WTC11 (cell line): ENCODE measurements around the gene ILK. TPM values are rescaled to one million over a fixed set of nuclear protein-coding genes. Genes with fewer than 3 reads are reported as not detected.

Source experiments
- ATF2 ChIP-seq: sonication (generic); formaldehyde crosslinking; IDR thresholded peaks from 2 replicates; pipeline ENCODE4 v1.8.1; 2022; ENCODE audit warnings: low read depth, missing genetic modification reagents, borderline replicate concordance
- CBFB ChIP-seq: sonication (generic); formaldehyde crosslinking; IDR thresholded peaks from 2 replicates; pipeline ENCODE4 v1.8.1; 2022; ENCODE audit warnings: mild to moderate bottlenecking, low read depth, missing genetic modification reagents
- CDX4 ChIP-seq: fragments of 250-450 bp; sonication (Bioruptor Pico); IDR thresholded peaks from 2 replicates; pipeline ENCODE4 v1.9.0; 2021; ENCODE audit warnings: moderate library complexity, mild to moderate bottlenecking, inconsistent platforms, borderline replicate concordance
- CREM ChIP-seq: sonication (generic); formaldehyde crosslinking; IDR thresholded peaks from 2 replicates; pipeline ENCODE4 v1.8.1; 2022; ENCODE audit warnings: mild to moderate bottlenecking, missing genetic modification reagents, moderate library complexity
- E2F5 ChIP-seq: sonication (generic); formaldehyde crosslinking; IDR thresholded peaks from 2 replicates; pipeline ENCODE4 v1.8.1; 2022; ENCODE audit warnings: mild to moderate bottlenecking, moderate library complexity, missing genetic modification reagents
- EMX1 ChIP-seq: fragments of 250-450 bp; sonication (Bioruptor Pico); IDR thresholded peaks from 2 replicates; pipeline ENCODE4 v1.8.0; 2021; ENCODE audit warnings: mild to moderate bottlenecking
- ESRRA ChIP-seq: sonication (generic); formaldehyde crosslinking; IDR thresholded peaks from 2 replicates; pipeline ENCODE4 v1.8.1; 2022; ENCODE audit warnings: mild to moderate bottlenecking, missing genetic modification reagents, borderline replicate concordance
- IRF2 ChIP-seq: sonication (generic); formaldehyde crosslinking; IDR thresholded peaks from 2 replicates; pipeline ENCODE4 v1.8.0; 2022; ENCODE audit warnings: low read depth, missing genetic modification reagents, borderline replicate concordance
- JUN ChIP-seq: sonication (generic); formaldehyde crosslinking; IDR thresholded peaks from 2 replicates; pipeline ENCODE4 v1.8.0; 2023; ENCODE audit warnings: mild to moderate bottlenecking, missing genetic modification reagents
- KAT7 ChIP-seq: sonication (generic); formaldehyde crosslinking; IDR thresholded peaks from 2 replicates; pipeline ENCODE4 v1.8.1; 2023; ENCODE audit warnings: missing genetic modification reagents, mild to moderate bottlenecking, borderline replicate concordance
- MLX ChIP-seq: sonication (generic); formaldehyde crosslinking; IDR thresholded peaks from 2 replicates; pipeline ENCODE4 v1.8.1; 2023; ENCODE audit warnings: mild to moderate bottlenecking, missing genetic modification reagents, moderate library complexity
- MXD4 ChIP-seq: fragments of 250-450 bp; sonication (Bioruptor Pico); IDR thresholded peaks from 2 replicates; pipeline ENCODE4 v1.8.0; 2021; ENCODE audit warnings: mild to moderate bottlenecking, moderate library complexity, borderline replicate concordance
- OVOL2 ChIP-seq: fragments of 250-450 bp; sonication (Bioruptor Pico); IDR thresholded peaks from 2 replicates; pipeline ENCODE4 v1.9.0; 2021; ENCODE audit warnings: mild to moderate bottlenecking, borderline replicate concordance
- PRRX2 ChIP-seq: fragments of 250-450 bp; sonication (Bioruptor Pico); IDR thresholded peaks from 2 replicates; pipeline ENCODE4 v1.8.0; 2021; ENCODE audit warnings: mild to moderate bottlenecking
- SP1 ChIP-seq: sonication (generic); formaldehyde crosslinking; conservative IDR thresholded peaks from 2 replicates; pipeline ENCODE4 v1.8.1; 2022; ENCODE audit warnings: missing genetic modification reagents
- USF1 ChIP-seq: sonication (generic); formaldehyde crosslinking; IDR thresholded peaks from 2 replicates; pipeline ENCODE4 v1.8.0; 2022; ENCODE audit warnings: mild to moderate bottlenecking, missing genetic modification reagents
- ZNF396 ChIP-seq: fragments of 250-450 bp; sonication (Bioruptor Pico); IDR thresholded peaks from 2 replicates; pipeline ENCODE4 v1.8.0; 2021; ENCODE audit warnings: mild to moderate bottlenecking, moderate library complexity, borderline replicate concordance
- ZNF416 ChIP-seq: fragments of 250-450 bp; sonication (Bioruptor Pico); IDR thresholded peaks from 2 replicates; pipeline ENCODE4 v1.9.0; 2021; ENCODE audit warnings: mild to moderate bottlenecking, inconsistent platforms
- ZNF423 ChIP-seq: fragments of 250-450 bp; sonication (Bioruptor Pico); IDR thresholded peaks from 2 replicates; pipeline ENCODE4 v2.1.2; 2022; ENCODE audit warnings: mild to moderate bottlenecking, moderate library complexity
- total RNA-seq: library from RNA; stranded (reverse); gene quantifications from 3 replicates; pipeline ENCODE4 v1.2.3, GENCODE V29; 2021
- TF ChIP-seq, protein P1 (sequence below): sonication (generic); formaldehyde crosslinking; IDR thresholded peaks from 2 replicates; pipeline ENCODE4 v1.8.0; 2022; ENCODE audit warnings: mild to moderate bottlenecking, missing genetic modification reagents
- TF ChIP-seq, protein P2 (sequence below): sonication (generic); formaldehyde crosslinking; conservative IDR thresholded peaks from 2 replicates; pipeline ENCODE4 v1.8.1; 2022; ENCODE audit warnings: mild to moderate bottlenecking, missing genetic modification reagents
- TF ChIP-seq, protein P3 (sequence below): fragments of 200-600 bp; IDR thresholded peaks from 2 replicates; pipeline ENCODE4 v1.8.0; 2022; ENCODE audit warnings: antibody characterized with exemption
- TF ChIP-seq, protein P4 (sequence below): fragments of 250-450 bp; sonication (Bioruptor Pico); IDR thresholded peaks from 2 replicates; pipeline ENCODE4 v1.9.0; 2021; ENCODE audit warnings: mild to moderate bottlenecking, borderline replicate concordance

The ILK gene
- total RNA-seq, 1 experiment from 2014 or later = 97.7 TPM

DNA sequence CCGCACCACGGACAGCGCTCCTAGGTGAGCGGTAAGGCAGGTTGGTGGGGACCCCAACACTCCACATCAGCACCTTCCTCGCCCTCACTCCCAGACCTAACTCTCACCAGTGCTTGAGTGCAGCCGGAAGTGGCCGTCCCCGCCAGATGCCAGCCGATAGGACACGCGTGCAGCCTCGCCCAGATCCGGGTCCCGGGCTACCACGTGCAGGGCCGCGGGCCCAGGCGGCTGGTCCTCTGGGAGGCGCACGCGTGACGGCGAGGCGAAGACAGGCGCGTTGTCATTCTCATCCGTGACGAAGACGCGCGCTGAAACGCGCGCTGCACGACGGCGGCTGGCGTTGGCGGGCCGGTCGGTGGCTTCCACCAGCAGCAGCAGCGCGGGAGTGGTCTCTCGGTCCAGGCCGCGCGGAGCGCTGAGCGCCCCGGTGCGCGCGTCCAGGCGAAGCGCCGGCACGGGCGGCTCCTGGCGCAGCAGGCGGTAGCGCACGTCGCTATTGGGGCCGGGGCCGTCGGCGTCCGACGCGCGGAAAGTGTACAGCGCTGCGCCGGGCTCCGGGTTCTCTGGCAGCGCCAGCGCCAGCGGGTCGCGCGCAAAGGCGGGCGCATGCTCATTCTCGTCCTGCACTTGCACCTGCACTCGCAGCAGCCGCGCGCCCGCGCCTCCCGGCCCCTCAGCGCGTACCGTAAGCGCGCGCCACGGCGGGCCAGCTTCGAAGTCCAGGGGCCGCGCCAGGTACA is 26.5 kb downstream of the ILK start (continued):
- TF ChIP-seq E2F5 (CRISPR knock-in tag) (peak; percentile 74), ZNF396 (CRISPR knock-in tag) (no peak), ZNF423 (CRISPR knock-in tag) (no peak), OVOL2 (no peak), ESRRA (CRISPR knock-in tag) (peak; percentile 97; the same call in 1 of the 2 replicates), SP1 (CRISPR knock-in tag) (0 out of 2 replicates have a peak, but pooled peaks have one; percentile 42), CDX4 (CRISPR knock-in tag) (no peak), JUN (peak; percentile 95; the same call in 1 of the 2 replicates), EMX1 (CRISPR knock-in tag) (no peak), CBFB (CRISPR knock-in tag) (0 out of 2 replicates have a peak, but pooled peaks have one; percentile 23), USF1 (CRISPR knock-in tag) (peak; percentile 78), MLX (CRISPR knock-in tag) (peak; percentile 88; the same call in 1 of the 2 replicates), KAT7 (CRISPR knock-in tag) (no peak; the same call in 1 of the 2 replicates), ZNF416 (CRISPR knock-in tag) (no peak), CREM (peak; percentile 85), ATF2 (peak; percentile 76; the same call in 1 of the 2 replicates), PRRX2 (CRISPR knock-in tag) (no peak), MXD4 (CRISPR knock-in tag) (no peak), IRF2 (CRISPR knock-in tag) (peak; percentile 45; the same call in 1 of the 2 replicates)
- TF ChIP-seq, protein P1, sequence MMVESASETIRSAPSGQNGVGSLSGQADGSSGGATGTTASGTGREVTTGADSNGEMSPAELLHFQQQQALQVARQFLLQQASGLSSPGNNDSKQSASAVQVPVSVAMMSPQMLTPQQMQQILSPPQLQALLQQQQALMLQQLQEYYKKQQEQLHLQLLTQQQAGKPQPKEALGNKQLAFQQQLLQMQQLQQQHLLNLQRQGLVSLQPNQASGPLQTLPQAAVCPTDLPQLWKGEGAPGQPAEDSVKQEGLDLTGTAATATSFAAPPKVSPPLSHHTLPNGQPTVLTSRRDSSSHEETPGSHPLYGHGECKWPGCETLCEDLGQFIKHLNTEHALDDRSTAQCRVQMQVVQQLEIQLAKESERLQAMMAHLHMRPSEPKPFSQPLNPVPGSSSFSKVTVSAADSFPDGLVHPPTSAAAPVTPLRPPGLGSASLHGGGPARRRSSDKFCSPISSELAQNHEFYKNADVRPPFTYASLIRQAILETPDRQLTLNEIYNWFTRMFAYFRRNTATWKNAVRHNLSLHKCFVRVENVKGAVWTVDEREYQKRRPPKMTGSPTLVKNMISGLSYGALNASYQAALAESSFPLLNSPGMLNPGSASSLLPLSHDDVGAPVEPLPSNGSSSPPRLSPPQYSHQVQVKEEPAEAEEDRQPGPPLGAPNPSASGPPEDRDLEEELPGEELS (CRISPR knock-in tag) = peak; percentile 94
- TF ChIP-seq, protein P2, sequence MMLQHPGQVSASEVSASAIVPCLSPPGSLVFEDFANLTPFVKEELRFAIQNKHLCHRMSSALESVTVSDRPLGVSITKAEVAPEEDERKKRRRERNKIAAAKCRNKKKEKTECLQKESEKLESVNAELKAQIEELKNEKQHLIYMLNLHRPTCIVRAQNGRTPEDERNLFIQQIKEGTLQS = peak; percentile 70; the same call in 1 of the 2 replicates
- TF ChIP-seq, protein P3, sequence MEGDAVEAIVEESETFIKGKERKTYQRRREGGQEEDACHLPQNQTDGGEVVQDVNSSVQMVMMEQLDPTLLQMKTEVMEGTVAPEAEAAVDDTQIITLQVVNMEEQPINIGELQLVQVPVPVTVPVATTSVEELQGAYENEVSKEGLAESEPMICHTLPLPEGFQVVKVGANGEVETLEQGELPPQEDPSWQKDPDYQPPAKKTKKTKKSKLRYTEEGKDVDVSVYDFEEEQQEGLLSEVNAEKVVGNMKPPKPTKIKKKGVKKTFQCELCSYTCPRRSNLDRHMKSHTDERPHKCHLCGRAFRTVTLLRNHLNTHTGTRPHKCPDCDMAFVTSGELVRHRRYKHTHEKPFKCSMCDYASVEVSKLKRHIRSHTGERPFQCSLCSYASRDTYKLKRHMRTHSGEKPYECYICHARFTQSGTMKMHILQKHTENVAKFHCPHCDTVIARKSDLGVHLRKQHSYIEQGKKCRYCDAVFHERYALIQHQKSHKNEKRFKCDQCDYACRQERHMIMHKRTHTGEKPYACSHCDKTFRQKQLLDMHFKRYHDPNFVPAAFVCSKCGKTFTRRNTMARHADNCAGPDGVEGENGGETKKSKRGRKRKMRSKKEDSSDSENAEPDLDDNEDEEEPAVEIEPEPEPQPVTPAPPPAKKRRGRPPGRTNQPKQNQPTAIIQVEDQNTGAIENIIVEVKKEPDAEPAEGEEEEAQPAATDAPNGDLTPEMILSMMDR = no peak
- TF ChIP-seq, protein P4, sequence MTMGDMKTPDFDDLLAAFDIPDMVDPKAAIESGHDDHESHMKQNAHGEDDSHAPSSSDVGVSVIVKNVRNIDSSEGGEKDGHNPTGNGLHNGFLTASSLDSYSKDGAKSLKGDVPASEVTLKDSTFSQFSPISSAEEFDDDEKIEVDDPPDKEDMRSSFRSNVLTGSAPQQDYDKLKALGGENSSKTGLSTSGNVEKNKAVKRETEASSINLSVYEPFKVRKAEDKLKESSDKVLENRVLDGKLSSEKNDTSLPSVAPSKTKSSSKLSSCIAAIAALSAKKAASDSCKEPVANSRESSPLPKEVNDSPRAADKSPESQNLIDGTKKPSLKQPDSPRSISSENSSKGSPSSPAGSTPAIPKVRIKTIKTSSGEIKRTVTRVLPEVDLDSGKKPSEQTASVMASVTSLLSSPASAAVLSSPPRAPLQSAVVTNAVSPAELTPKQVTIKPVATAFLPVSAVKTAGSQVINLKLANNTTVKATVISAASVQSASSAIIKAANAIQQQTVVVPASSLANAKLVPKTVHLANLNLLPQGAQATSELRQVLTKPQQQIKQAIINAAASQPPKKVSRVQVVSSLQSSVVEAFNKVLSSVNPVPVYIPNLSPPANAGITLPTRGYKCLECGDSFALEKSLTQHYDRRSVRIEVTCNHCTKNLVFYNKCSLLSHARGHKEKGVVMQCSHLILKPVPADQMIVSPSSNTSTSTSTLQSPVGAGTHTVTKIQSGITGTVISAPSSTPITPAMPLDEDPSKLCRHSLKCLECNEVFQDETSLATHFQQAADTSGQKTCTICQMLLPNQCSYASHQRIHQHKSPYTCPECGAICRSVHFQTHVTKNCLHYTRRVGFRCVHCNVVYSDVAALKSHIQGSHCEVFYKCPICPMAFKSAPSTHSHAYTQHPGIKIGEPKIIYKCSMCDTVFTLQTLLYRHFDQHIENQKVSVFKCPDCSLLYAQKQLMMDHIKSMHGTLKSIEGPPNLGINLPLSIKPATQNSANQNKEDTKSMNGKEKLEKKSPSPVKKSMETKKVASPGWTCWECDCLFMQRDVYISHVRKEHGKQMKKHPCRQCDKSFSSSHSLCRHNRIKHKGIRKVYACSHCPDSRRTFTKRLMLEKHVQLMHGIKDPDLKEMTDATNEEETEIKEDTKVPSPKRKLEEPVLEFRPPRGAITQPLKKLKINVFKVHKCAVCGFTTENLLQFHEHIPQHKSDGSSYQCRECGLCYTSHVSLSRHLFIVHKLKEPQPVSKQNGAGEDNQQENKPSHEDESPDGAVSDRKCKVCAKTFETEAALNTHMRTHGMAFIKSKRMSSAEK (CRISPR knock-in tag) = 0 out of 2 replicates have a peak, but pooled peaks have one; percentile 43
